Activated CD8-positive, alpha-beta T cell treated with anti-CD3 and anti-CD28 coated beads, Interleukin-2, amount 10 ng/mL, durations not matched to agents 7 days and 5 days (primary cell): ENCODE data around the gene C6orf52. TPM values are rescaled to one million over a fixed set of nuclear protein-coding genes. Genes with fewer than 3 reads are reported as not detected.

ENCODE experiments used
- ATAC-seq: fragments of 150-1000 bp; cut with Tn5 transposase; one replicate; pipeline ENCODE4 v1.10.0; 2021; ENCODE audit warnings: moderate library complexity
- CTCF ChIA-PET: fragments of 350-600 bp; sonication (Branson Sonifier 250); formaldehyde crosslinking; loops from one replicate; lab custom pipeline; 2021; ENCODE audit warnings: antibody characterized with exemption; lab: Charles Lee
- POLR2A ChIA-PET: fragments of 350-600 bp; sonication (Branson Sonifier 250); formaldehyde crosslinking; loops from one replicate; lab custom pipeline; 2021; ENCODE audit warnings: antibody characterized with exemption; lab: Charles Lee
- DNase-seq: peaks from one replicate; pipeline ENCODE4 v3.0.0-alpha.2; 2020
- H3K27ac Mint-ChIP-seq: one replicate; pipeline ENCODE4 v1.8.0; 2021; ENCODE audit warnings: mild to moderate bottlenecking, mixed read lengths
- H3K27me3 Mint-ChIP-seq: one replicate; pipeline ENCODE4 v1.8.0; 2021; ENCODE audit warnings: low read depth, mixed read lengths
- H3K36me3 Mint-ChIP-seq: one replicate; pipeline ENCODE4 v1.8.0; 2021; ENCODE audit warnings: low read depth, mixed read lengths
- H3K4me1 Mint-ChIP-seq: one replicate; pipeline ENCODE4 v1.8.0; 2021; ENCODE audit warnings: low read depth, mixed read lengths
- H3K4me3 Mint-ChIP-seq: one replicate; pipeline ENCODE4 v1.8.0; 2021; ENCODE audit warnings: mild to moderate bottlenecking, mixed read lengths
- H3K9me3 Mint-ChIP-seq: one replicate; pipeline ENCODE4 v1.8.0; 2022; ENCODE audit warnings: mixed read lengths; ENCODE audit not compliant: insufficient read depth
- total RNA-seq, 2 experiments: library from RNA; stranded (reverse); gene quantifications; one replicate each; pipeline ENCODE4 v1.2.3, GENCODE V29; 2021

Gene C6orf52
- total RNA-seq, 2 experiments from 2014 or later: 2.3 to 2.9 TPM

DNA sequence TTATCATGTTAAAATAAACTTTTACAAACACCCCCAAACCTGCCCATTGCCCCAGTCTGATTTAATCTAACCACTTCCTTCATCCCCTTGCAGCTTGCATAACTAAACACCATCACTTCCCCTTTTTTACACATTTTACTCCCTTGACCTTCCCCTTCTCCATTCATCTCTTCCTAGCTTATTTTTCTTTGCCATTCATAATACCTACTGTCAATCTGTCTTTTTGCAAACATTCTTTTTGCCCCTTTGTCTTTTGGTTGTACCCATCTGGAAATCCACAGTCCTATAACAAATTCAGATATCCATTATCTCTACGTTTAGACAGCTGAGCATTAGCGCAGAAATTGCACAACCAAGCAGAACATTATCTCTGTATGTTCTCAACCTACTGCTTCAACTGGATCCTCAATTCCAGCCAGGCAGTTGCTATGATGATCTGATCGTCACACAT lies 51.2 kb downstream of the C6orf52 start:
- Mint-ChIP-seq H3K36me3 (no peaks in the 10 kb centered on the region), H3K27ac (peak overlapping the region; percentile 6), H3K4me1 (peaks cover 18% of the 10 kb centered on the region), H3K27me3 (peaks cover 30% of the 10 kb centered on the region), H3K9me3 (peaks cover 5% of the 10 kb centered on the region), H3K4me3 (no peak overlapping the region)
- POLR2A ChIA-PET: no interaction called here
- ATAC-seq (peak; percentile 44), DNase-seq (no peak)
- CTCF ChIA-PET: no interaction called here

GRCh38 chr6:10641528-10641927 lies 52.9 kb downstream of the C6orf52 start:
- Mint-ChIP-seq H3K36me3 (no peaks in the 10 kb centered on the region), H3K27ac (no peak overlapping the region), H3K4me3 (no peak overlapping the region), H3K27me3 (peaks cover 28% of the 10 kb centered on the region), H3K9me3 (peaks cover 5% of the 10 kb centered on the region), H3K4me1 (peaks cover 18% of the 10 kb centered on the region)
- ChIA-PET POLR2A (no interaction called here), CTCF (no interaction called here)
- ATAC-seq (no peak), DNase-seq (no peak)

DNA sequence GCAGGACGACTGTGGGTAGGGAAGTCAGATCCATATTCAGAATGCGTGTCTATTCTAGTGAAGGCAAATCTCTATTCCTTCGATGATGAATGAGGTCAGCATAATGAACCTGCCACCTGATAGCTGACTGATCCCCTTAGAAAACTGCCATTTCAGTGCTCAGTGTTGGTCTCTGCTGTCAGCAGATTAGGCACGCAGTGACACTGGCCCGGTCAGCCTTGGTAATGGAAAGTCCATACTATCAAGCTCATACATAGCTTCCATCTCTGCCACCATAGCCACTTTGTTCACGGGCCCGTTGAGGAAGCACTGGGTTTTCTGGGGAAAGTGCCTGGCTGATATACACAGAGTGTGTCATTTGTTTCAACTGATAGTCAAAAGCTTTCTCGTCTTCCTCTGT lies 54.0 kb downstream of the C6orf52 start:
- no peak for DNase-seq

GRCh38 chr6:10633216-10633615 lies 61.2 kb downstream of the C6orf52 start:
- Mint-ChIP-seq H3K4me1 (peaks cover 13% of the 10 kb centered on the region), H3K36me3 (no peaks in the 10 kb centered on the region), H3K9me3 (no peaks in the 10 kb centered on the region), H3K27ac (no peak overlapping the region), H3K27me3 (peaks cover 2% of the 10 kb centered on the region), H3K4me3 (no peak overlapping the region)
- ChIA-PET CTCF (no interaction called here), POLR2A (no interaction called here)
- peak; percentile 34 for DNase-seq
- ATAC-seq: peak; percentile 69

More for the DNA sequence above, 54.0 kb downstream of the C6orf52 start:
- ATAC-seq: no peak
- no peak overlapping the region for H3K4me3 Mint-ChIP-seq
- ChIA-PET POLR2A (no interaction called here), CTCF (no interaction called here)
- H3K9me3 Mint-ChIP-seq: peaks cover 5% of the 10 kb centered on the region
- H3K27me3 Mint-ChIP-seq: peaks cover 27% of the 10 kb centered on the region
- no peak overlapping the region for H3K27ac Mint-ChIP-seq
- peaks cover 18% of the 10 kb centered on the region for H3K4me1 Mint-ChIP-seq
- no peaks in the 10 kb centered on the region for H3K36me3 Mint-ChIP-seq

DNA sequence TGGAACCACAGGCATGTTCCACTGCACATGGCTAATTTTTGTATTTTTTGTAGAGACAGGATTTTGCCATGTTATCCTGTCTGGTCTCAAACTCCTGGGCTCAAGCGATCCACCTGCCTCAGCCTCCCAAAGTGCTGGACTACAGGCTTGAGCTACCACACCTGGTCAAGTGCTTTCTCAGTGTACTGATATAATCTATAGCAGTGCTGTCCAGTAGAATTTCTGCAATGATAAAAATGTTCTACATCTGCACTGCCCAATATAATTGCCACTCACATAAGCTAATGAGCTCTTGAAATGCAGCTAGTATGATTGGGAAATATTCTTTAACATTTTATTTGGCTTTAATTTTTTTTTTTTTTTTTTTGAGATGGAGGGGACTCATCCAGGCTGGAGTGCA lies 64.2 kb downstream of the C6orf52 start:
- Mint-ChIP-seq H3K4me1 (peaks cover 13% of the 10 kb centered on the region), H3K4me3 (no peak overlapping the region), H3K27me3 (no peaks in the 10 kb centered on the region), H3K36me3 (peaks cover 12% of the 10 kb centered on the region), H3K27ac (no peak overlapping the region), H3K9me3 (no peaks in the 10 kb centered on the region)
- ATAC-seq (no peak), DNase-seq (no peak)
- CTCF ChIA-PET: no interaction called here
- POLR2A ChIA-PET: no interaction called here

GRCh38 chr6:10627800-10628199 lies 66.6 kb downstream of the C6orf52 start:
- POLR2A ChIA-PET: no interaction called here
- Mint-ChIP-seq H3K27me3 (no peaks in the 10 kb centered on the region), H3K4me1 (no peaks in the 10 kb centered on the region), H3K36me3 (peaks cover 28% of the 10 kb centered on the region), H3K27ac (no peak overlapping the region), H3K4me3 (no peak overlapping the region), H3K9me3 (no peaks in the 10 kb centered on the region)
- ATAC-seq (no peak), DNase-seq (no peak)
- CTCF ChIA-PET: no interaction called here

DNA sequence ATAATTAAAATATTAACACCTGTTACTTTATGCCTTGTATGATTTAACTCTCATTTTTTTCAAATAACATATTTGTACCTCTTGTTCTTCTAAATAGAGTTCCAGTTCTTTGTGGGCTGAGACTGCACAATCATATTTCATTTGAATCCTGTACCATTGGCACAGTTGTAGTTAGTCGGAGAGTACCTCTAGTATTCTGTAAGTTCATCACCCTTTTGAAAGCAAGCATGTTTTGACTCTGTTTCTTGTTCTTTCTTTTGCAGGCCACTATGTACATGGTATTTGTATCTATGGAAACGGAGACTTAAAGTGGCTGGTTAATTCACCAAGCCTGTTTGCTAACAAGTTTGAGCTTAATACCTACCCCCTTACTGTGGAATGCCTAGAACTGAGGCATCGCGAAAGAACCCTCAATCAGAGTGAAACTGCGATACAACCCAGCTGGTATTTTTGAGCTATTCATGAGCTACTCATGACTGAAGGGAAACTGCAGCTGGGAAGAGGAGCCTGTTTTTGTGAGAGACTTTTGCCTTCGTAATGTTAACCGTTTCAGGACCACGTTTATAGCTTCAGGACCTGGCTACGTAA lies 68.2 kb downstream of the C6orf52 start:
- Mint-ChIP-seq H3K4me3 (no peak overlapping the region), H3K36me3 (peaks cover 41% of the 10 kb centered on the region), H3K9me3 (no peaks in the 10 kb centered on the region), H3K4me1 (no peaks in the 10 kb centered on the region), H3K27me3 (no peaks in the 10 kb centered on the region), H3K27ac (no peak overlapping the region)
- DNase-seq (no peak), ATAC-seq (no peak)
- CTCF ChIA-PET: interaction anchor here (1.1 kb wide), 1 partner anchor 176 kb away, joined by 3 read pairs; no protein-coding TSS in a partner anchor
- POLR2A ChIA-PET: no interaction called here

GRCh38 chr6:10624836-10625235 lies 69.6 kb downstream of the C6orf52 start:
- Mint-ChIP-seq H3K36me3 (peaks cover 43% of the 10 kb centered on the region), H3K9me3 (no peaks in the 10 kb centered on the region), H3K4me1 (no peaks in the 10 kb centered on the region), H3K27ac (no peak overlapping the region), H3K27me3 (no peaks in the 10 kb centered on the region), H3K4me3 (no peak overlapping the region)
- POLR2A ChIA-PET: no interaction called here
- no peak for ATAC-seq
- CTCF ChIA-PET: no interaction called here
- no peak for DNase-seq

DNA sequence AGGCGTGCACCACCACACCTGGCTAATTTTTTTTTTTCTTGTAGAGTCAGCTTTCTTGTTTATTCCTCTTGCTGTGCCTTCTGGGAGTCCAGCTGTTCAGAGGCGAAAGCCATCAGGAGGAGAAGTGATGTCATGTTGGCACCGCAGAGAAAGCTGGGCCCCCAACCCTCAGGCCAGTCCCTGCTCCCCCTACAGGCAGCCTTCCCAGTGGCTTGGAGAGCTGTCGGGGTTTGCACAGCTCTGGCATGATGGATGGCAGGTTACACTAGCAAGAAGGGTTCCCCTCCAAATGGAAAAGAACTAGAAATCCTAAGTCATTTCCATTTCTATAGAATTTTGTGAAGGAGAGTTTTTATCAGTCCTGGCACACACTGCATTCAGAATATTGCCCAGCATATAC lies 72.6 kb downstream of the C6orf52 start:
- H3K36me3 Mint-ChIP-seq: peaks cover 39% of the 10 kb centered on the region

More for the DNA sequence above, 72.6 kb downstream of the C6orf52 start:
- H3K9me3 Mint-ChIP-seq: no peaks in the 10 kb centered on the region
- POLR2A ChIA-PET: no interaction called here
- H3K4me1 Mint-ChIP-seq: no peaks in the 10 kb centered on the region
- H3K4me3 Mint-ChIP-seq: no peak overlapping the region
- CTCF ChIA-PET: interaction anchor here (1.1 kb wide), 1 partner anchor 111 kb away, joined by 3 read pairs; no protein-coding TSS in a partner anchor
- ATAC-seq (no peak), DNase-seq (no peak)
- no peak overlapping the region for H3K27ac Mint-ChIP-seq
- no peaks in the 10 kb centered on the region for H3K27me3 Mint-ChIP-seq

Other genes starting within 250 kb of the C6orf52 start
- gene GCNT2, start 173.3 kb downstream of the C6orf52 start, total RNA-seq: 1 to 10 TPM; 4.8 to 6.9 TPM
- 10 to 100 TPM; 16.9 to 17.6 TPM for gene PAK1IP1, start 356 bp upstream of the C6orf52 start, total RNA-seq
- 10 to 100 TPM; 35.9 to 39.2 TPM for gene TMEM14C, start 28.5 kb upstream of the C6orf52 start, total RNA-seq
- gene TMEM14B, start 53.2 kb upstream of the C6orf52 start, total RNA-seq: 10 to 100 TPM; 85.7 to 92.6 TPM
- gene MAK, start 143.9 kb upstream of the C6orf52 start, total RNA-seq: under 1 TPM in 1 of 2 experiments, not detected in 1; 0.05 TPM
- not detected for gene GCM2, start 187.4 kb upstream of the C6orf52 start, total RNA-seq
- under 1 TPM in 1 of 2 experiments, not detected in 1; 0.13 TPM for gene SYCP2L, start 192.4 kb upstream of the C6orf52 start, total RNA-seq